Gastrocnemius medialis (tissue), 4 donors: ENCODE data around the gene KRT3. TPM values are rescaled to one million over a fixed set of nuclear protein-coding genes. Genes with fewer than 3 reads are reported as not detected.

Experiments used
- ATAC-seq, 2 donors: fragments of 150-250 bp; one replicate each; pipeline ENCODE4 v1.9.1; 2016
- DNase-seq, 2 donors: peaks; one replicate each; pipeline ENCODE4 v3.0.0-alpha.2; 2019
- H3K27ac ChIP-seq, 4 donors: fragments of 200-600 bp; sonication (generic); 1 replicate in 1 of 4; 2 replicates in 3 of 4; pipeline ENCODE4 v1.5.1; 2016 to 2018; ENCODE audit warnings: mild to moderate bottlenecking in 2 of 4, moderate library complexity in 1 of 4
- H3K27me3 ChIP-seq, 3 donors: fragments of 200-600 bp; sonication (generic) in 2 of 3; 1 replicate in 1 of 3; 2 replicates in 2 of 3; pipeline versions ENCODE4 v1.5.1 to v1.6.0; 2016 to 2019; ENCODE audit warnings: mild to moderate bottlenecking in 1 of 3, moderate library complexity in 1 of 3
- H3K36me3 ChIP-seq, 2 donors: fragments of 200-600 bp; sonication (generic) in 1 of 2; one replicate each; pipeline ENCODE4 v1.5.1; 2017 to 2018
- H3K4me1 ChIP-seq, 2 donors: fragments of 200-600 bp; sonication (generic) in 1 of 2; one replicate each; pipeline ENCODE4 v1.5.1; 2016 to 2017; ENCODE audit warnings: mild to moderate bottlenecking in 2 of 2
- H3K4me3 ChIP-seq, 4 donors: fragments of 200-600 bp; sonication (generic) in 3 of 4; 1 replicate in 1 of 4; 2 replicates in 3 of 4; pipeline ENCODE4 v1.5.1; 2016 to 2019; ENCODE audit warnings: mild to moderate bottlenecking in 2 of 4
- H3K9me3 ChIP-seq, 3 donors: fragments of 200-600 bp; sonication (generic) in 2 of 3; 1 replicate in 1 of 3; 2 replicates in 2 of 3; pipeline ENCODE4 v1.5.1; 2016 to 2019
- CTCF ChIP-seq, 5 experiments: fragments of 450-650 bp in 3 of 5; fragments of 200-600 bp in 2 of 5; sonication (generic) in 2 of 5; IDR thresholded peaks in 4 of 5; conservative IDR thresholded peaks in 1 of 5; 1 replicate in 4 of 5; 2 replicates in 1 of 5; pipeline ENCODE4 v1.5.1; 2016 to 2019; ENCODE audit warnings: antibody characterized with exemption in 5 of 5, mild to moderate bottlenecking in 3 of 5, moderate library complexity in 3 of 5
- POLR2A ChIP-seq, 2 donors: fragments of 450-650 bp; IDR thresholded peaks; one replicate each; pipeline ENCODE4 v1.6.1; 2017; ENCODE audit warnings: antibody characterized with exemption in 2 of 2, mild to moderate bottlenecking in 2 of 2, moderate library complexity in 2 of 2
- in situ Hi-C, 4 donors: fragments of 200-750 bp; cut with MboI; loops; one replicate each; pipeline versions ENCODE4 v1.15.0 to v1.8.0; 2017; ENCODE audit warnings: low sequenced_read_pairs in 4 of 4
- intact Hi-C: fragments of 100-400 bp; cut with DNase I; formaldehyde crosslinking; loops from one replicate; pipeline ENCODE4 v1.15.1; 2023; ENCODE audit warnings: low total_unique reads
- total RNA-seq, 4 donors: library from RNA; depleted of rRNA; stranded (reverse); fragments of >200 nt; gene quantifications; one replicate each; pipeline versions ENCODE4 v1.1.0 to v1.2.3, GENCODE V29; 2016

KRT3 gene
- total RNA-seq, 4 donors from 2014 or later = not detected

GRCh38 chr12:52774629-52775250 is 21.2 kb downstream of the KRT3 start:
- no peaks in the 10 kb centered on the region for H3K4me1 ChIP-seq
- H3K4me3 ChIP-seq = no peak overlapping the region
- H3K27me3 ChIP-seq = peaks cover 0 to 3% (median 0%) of the 10 kb centered on the region in 3 donors
- DNase-seq = no peak
- intact Hi-C loops = no loop called here
- no peaks in the 10 kb centered on the region for H3K9me3 ChIP-seq
- in situ Hi-C loops = no loop called here
- no peak for TF ChIP-seq POLR2A (IDR thresholded peaks at IDR 0.05)
- TF ChIP-seq CTCF (IDR thresholded peaks at IDR 0.05 in 4 of 5, conservative IDR thresholded peaks at IDR 0.05 in 1 of 5) = no peak
- no peak for ATAC-seq
- no peaks in the 10 kb centered on the region for H3K36me3 ChIP-seq
- H3K27ac ChIP-seq = no peak overlapping the region

DNA sequence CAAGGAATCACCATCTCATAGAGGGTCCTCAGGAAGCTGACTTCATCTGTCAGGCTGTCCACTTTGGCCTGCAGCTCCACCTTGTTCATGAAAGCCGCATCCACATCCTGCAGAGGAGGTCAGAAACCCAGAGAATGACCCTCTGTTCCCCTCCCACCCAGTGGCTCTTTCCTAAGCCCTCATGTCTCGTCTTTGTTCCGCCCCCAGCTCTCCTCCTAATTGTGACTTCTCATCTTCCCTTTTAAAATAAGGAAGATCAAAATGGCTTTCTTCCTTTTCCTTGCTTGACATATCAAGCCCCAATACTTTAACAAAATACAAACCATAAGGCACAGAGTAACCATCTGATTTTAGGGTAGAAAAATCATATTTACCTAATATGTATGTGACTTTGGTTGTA is 23.1 kb downstream of the KRT3 start:
- H3K27me3 ChIP-seq = no peaks in the 10 kb centered on the region
- in situ Hi-C loops = no loop called here

DNA sequence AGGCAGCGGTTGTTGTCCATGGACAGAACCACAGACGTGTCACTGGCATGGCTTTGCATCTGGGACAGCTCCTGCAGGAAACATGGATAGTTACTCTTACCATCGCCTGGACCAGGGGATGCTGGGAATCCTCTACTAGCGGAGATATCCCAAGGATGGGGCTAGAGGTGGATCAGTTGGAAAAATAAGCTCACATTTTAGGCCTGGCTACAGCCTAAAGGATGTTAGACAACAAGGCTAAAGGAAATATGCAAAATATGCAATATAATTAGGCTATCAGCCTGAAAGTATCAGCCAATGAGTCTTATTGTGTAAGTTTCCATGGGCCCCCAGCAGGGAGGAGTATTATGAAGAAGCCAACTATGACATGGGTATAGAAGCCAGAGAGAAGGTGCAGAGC is 23.7 kb downstream of the KRT3 start:
- in situ Hi-C loops (no loop called here), intact Hi-C loops (no loop called here)
- Histone ChIP-seq H3K4me1 (no peaks in the 10 kb centered on the region), H3K36me3 (no peaks in the 10 kb centered on the region), H3K27me3 (no peaks in the 10 kb centered on the region), H3K9me3 (no peaks in the 10 kb centered on the region), H3K4me3 (no peak overlapping the region), H3K27ac (no peak overlapping the region)
- DNase-seq = no peak
- no peak for TF ChIP-seq POLR2A (IDR thresholded peaks at IDR 0.05)
- ATAC-seq = no peak

More for the DNA sequence above, 23.1 kb downstream of the KRT3 start:
- H3K4me1 ChIP-seq = no peaks in the 10 kb centered on the region
- H3K36me3 ChIP-seq = no peaks in the 10 kb centered on the region
- ATAC-seq (no peak), DNase-seq (no peak)
- no peak overlapping the region for H3K27ac ChIP-seq
- TF ChIP-seq POLR2A (IDR thresholded peaks at IDR 0.05) = no peak
- no peak for TF ChIP-seq CTCF (IDR thresholded peaks at IDR 0.05 in 4 of 5, conservative IDR thresholded peaks at IDR 0.05 in 1 of 5)
- intact Hi-C loops = no loop called here
- H3K9me3 ChIP-seq = no peaks in the 10 kb centered on the region
- no peak overlapping the region for H3K4me3 ChIP-seq

DNA sequence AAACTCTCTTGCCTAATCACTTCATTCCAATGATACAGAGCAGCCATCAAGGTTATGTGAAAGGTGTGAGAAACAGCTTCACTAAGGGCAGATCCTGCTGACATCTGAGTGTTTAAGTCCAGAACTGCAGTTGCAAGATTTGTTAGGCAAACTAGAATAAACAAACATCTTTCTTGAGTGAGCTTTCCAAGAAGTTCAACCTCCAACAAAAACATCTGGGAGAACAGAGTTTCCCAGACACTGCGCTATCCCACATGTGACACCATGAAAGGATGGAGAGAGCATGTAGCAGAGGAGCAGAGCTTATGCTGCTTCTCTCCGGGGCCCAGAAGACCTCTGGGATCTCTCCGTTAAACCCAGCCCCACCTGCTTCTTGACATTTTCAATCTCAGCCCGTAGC is 24.4 kb downstream of the KRT3 start:
- in situ Hi-C loops (no loop called here), intact Hi-C loops (no loop called here)
- Histone ChIP-seq H3K27ac (no peak overlapping the region), H3K36me3 (no peaks in the 10 kb centered on the region), H3K4me3 (no peak overlapping the region), H3K4me1 (no peaks in the 10 kb centered on the region), H3K9me3 (no peaks in the 10 kb centered on the region), H3K27me3 (no peaks in the 10 kb centered on the region)
- no peak for DNase-seq
- TF ChIP-seq POLR2A (IDR thresholded peaks at IDR 0.05) (no peak), CTCF (IDR thresholded peaks at IDR 0.05 in 4 of 5, conservative IDR thresholded peaks at IDR 0.05 in 1 of 5) (no peak)
- no peak for ATAC-seq

DNA sequence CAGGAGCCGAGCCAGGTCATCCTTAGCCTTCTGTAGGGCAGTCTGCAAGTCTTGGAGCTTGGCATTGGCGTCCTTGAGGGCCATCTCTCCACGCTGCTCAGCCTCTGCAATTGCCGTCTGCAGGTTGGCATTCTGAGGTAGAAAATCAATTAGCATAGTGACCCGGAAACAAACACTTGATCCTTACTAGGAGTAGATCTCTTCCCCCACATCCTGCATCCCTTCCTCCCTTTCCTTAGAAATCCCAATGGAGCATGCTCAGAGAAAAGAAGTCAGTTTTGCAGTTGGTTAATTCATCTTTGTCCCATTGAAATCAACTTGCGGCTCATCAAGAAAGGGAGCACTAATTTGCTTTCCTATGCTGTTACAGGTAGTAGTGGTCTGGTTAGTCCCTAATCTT is 24.8 kb downstream of the KRT3 start:
- DNase-seq (no peak), ATAC-seq (no peak)
- in situ Hi-C loops (no loop called here), intact Hi-C loops (no loop called here)
- H3K27ac ChIP-seq = no peak overlapping the region
- TF ChIP-seq CTCF (IDR thresholded peaks at IDR 0.05 in 4 of 5, conservative IDR thresholded peaks at IDR 0.05 in 1 of 5) (no peak), POLR2A (IDR thresholded peaks at IDR 0.05) (no peak)
- H3K4me1 ChIP-seq = no peaks in the 10 kb centered on the region
- H3K27me3 ChIP-seq = no peaks in the 10 kb centered on the region
- H3K9me3 ChIP-seq = no peaks in the 10 kb centered on the region
- H3K4me3 ChIP-seq = no peak overlapping the region
- no peaks in the 10 kb centered on the region for H3K36me3 ChIP-seq
